Endothelial cell of umbilical vein (primary cell): ENCODE results near the gene MASP1.

Source experiments
- CTCF ChIP-seq, 2 donors: IDR thresholded peaks; 1 replicate in 1 of 2; 2 replicates in 1 of 2; pipeline ENCODE4 v1.5.1; 2011; ENCODE audit warnings: low read length in 2 of 2, mild to moderate bottlenecking in 2 of 2, moderate library complexity in 2 of 2, control low read depth in 1 of 2, inconsistent platforms in 1 of 2, low read depth in 1 of 2; ENCODE audit not compliant: insufficient read depth in 1 of 2; ENCODE audit errors: extremely low read depth in 1 of 2
- EZH2 ChIP-seq: IDR thresholded peaks from 2 replicates; pipeline ENCODE4 v1.6.1; 2012; ENCODE audit warnings: borderline replicate concordance, low read depth, mild to moderate bottlenecking, moderate library complexity, low read length, inconsistent platforms; ENCODE audit not compliant: severe bottlenecking
- MAX ChIP-seq: IDR thresholded peaks from 2 replicates; pipeline ENCODE4 v1.6.1; 2011; ENCODE audit not compliant: insufficient read depth, insufficient read length
- POLR2AphosphoS5 ChIP-seq: IDR thresholded peaks from 2 replicates; pipeline ENCODE4 v1.6.1; 2012; ENCODE audit warnings: low read depth, mild to moderate bottlenecking, control low read depth, low read length, moderate library complexity; ENCODE audit not compliant: insufficient read depth

GRCh38 chr3:187290503-187290902, 1.0 kb downstream of the MASP1 start:
- TF ChIP-seq POLR2AphosphoS5 (no peak), CTCF (IDR thresholded peaks at IDR 0.05; ENCODE audit: extremely low read depth in 1 of 2, insufficient read depth in 1 of 2, low read depth in 1 of 2, low read length in 2 of 2) (no peak), EZH2 (no peak), MAX (no peak)
